HG03060 (cell line): Measurements from ENCODE around the gene ZNF736.

ENCODE experiments used
- ATAC-seq: cut with Tn5 transposase; IDR thresholded peaks from one replicate; pipeline ENCODE4 v1.9.1; 2021; ENCODE audit warnings: low read depth, moderate number of reproducible peaks; ENCODE audit not compliant: unreplicated experiment

ZNF736 gene

GRCh38 chr7:64400401-64400800 is 86.6 kb downstream of the ZNF736 start:
- ATAC-seq = no peak
